Astrocyte (in vitro differentiated cells and primary cell): ENCODE data around the gene MRTFB. TPM values are rescaled to one million over a fixed set of nuclear protein-coding genes. Genes with fewer than 3 reads are reported as not detected.

Experiments
- DNase-seq: peaks from one replicate; pipeline ENCODE4 v3.0.0-alpha.2; 2010; ENCODE audit warnings: low read depth
- FAIRE-seq: peaks from 2 replicates; lab custom pipeline; 2011; peaks lifted over from hg19 to GRCh38; lab: Jason Lieb, UNC
- H2AFZ ChIP-seq: 2 replicates; pipeline ENCODE4 v1.6.0; 2012; ENCODE audit warnings: low read depth, low read length, inconsistent platforms
- H3K27ac ChIP-seq: 2 replicates; pipeline ENCODE4 v1.5.1; 2011; ENCODE audit warnings: low read depth, low read length, inconsistent platforms
- H3K27me3 ChIP-seq: 2 replicates; pipeline ENCODE4 v1.6.0; 2011; ENCODE audit warnings: low read length, inconsistent platforms; ENCODE audit not compliant: insufficient read depth
- H3K36me3 ChIP-seq: 2 replicates; pipeline ENCODE4 v1.5.1; 2011; ENCODE audit warnings: low read length, inconsistent platforms; ENCODE audit not compliant: insufficient read depth
- H3K4me1 ChIP-seq: 2 replicates; pipeline ENCODE4 v1.5.1; 2011; ENCODE audit warnings: low read length, inconsistent platforms; ENCODE audit not compliant: insufficient read depth
- H3K4me2 ChIP-seq: 2 replicates; pipeline ENCODE4 v1.6.0; 2012; ENCODE audit warnings: low read length, inconsistent platforms
- H3K4me3 ChIP-seq: 2 replicates; pipeline ENCODE4 v1.5.1; 2011; ENCODE audit warnings: low read depth, mild to moderate bottlenecking, low read length, inconsistent platforms; ENCODE audit not compliant: insufficient read depth
- H3K79me2 ChIP-seq: 2 replicates; pipeline ENCODE4 v1.6.0; 2012; ENCODE audit warnings: mild to moderate bottlenecking, low read length, inconsistent platforms; ENCODE audit not compliant: insufficient read depth
- H3K9ac ChIP-seq: 2 replicates; pipeline ENCODE4 v1.6.0; 2012; ENCODE audit warnings: mild to moderate bottlenecking, low read length, inconsistent platforms
- H3K9me3 ChIP-seq: 2 replicates; pipeline ENCODE4 v1.5.1; 2012; ENCODE audit warnings: low read depth, mild to moderate bottlenecking, low read length, inconsistent platforms; ENCODE audit not compliant: insufficient read depth
- H4K20me1 ChIP-seq: 2 replicates; pipeline ENCODE4 v1.6.0; 2012; ENCODE audit warnings: low read length, inconsistent platforms; ENCODE audit not compliant: insufficient read depth
- H3K27ac Mint-ChIP-seq: one replicate; pipeline ENCODE4 v1.8.0; 2021; ENCODE audit warnings: mild to moderate bottlenecking, mixed read lengths; ENCODE audit not compliant: unreplicated experiment
- H3K27me3 Mint-ChIP-seq: one replicate; pipeline ENCODE4 v1.8.0; 2021; ENCODE audit warnings: low read depth, mixed read lengths; ENCODE audit not compliant: unreplicated experiment
- H3K36me3 Mint-ChIP-seq: one replicate; pipeline ENCODE4 v1.8.0; 2021; ENCODE audit warnings: low read depth, mixed read lengths; ENCODE audit not compliant: unreplicated experiment
- H3K4me1 Mint-ChIP-seq: one replicate; pipeline ENCODE4 v1.8.0; 2021; ENCODE audit warnings: low read depth, mixed read lengths; ENCODE audit not compliant: unreplicated experiment
- H3K4me3 Mint-ChIP-seq: one replicate; pipeline ENCODE4 v1.8.0; 2021; ENCODE audit warnings: mild to moderate bottlenecking, moderate library complexity, mixed read lengths; ENCODE audit not compliant: unreplicated experiment
- H3K9me3 Mint-ChIP-seq: one replicate; pipeline ENCODE4 v1.8.0; 2021; ENCODE audit warnings: mild to moderate bottlenecking, mixed read lengths; ENCODE audit not compliant: unreplicated experiment
- CTCF ChIP-seq: IDR thresholded peaks from 2 replicates; pipeline ENCODE4 v1.5.1; 2011; ENCODE audit warnings: low read depth, mild to moderate bottlenecking, inconsistent platforms, low read length, moderate library complexity; ENCODE audit not compliant: insufficient read depth
- EZH2 ChIP-seq: IDR thresholded peaks from 2 replicates; pipeline ENCODE4 v1.6.1; 2012; ENCODE audit warnings: mild to moderate bottlenecking, low read length, inconsistent platforms; ENCODE audit not compliant: insufficient read depth
- total RNA-seq: library from RNA; stranded (reverse); gene quantifications from 2 replicates; pipeline ENCODE4 v1.2.1, GENCODE V29; 2021

MRTFB gene
- total RNA-seq, 1 donor from 2014 or later: 32.5 TPM

GRCh38 chr16:14109077-14109775 lies 38.1 kb downstream of the MRTFB start:
- Histone ChIP-seq H3K9me3 (no peaks in the 10 kb centered on the region), H3K79me2 (peaks cover 25% of the 10 kb centered on the region), H3K36me3 (no peaks in the 10 kb centered on the region), H3K27ac (no peak overlapping the region), H3K4me1 (no peaks in the 10 kb centered on the region), H4K20me1 (peaks cover 47% of the 10 kb centered on the region), H3K4me2 (no peak overlapping the region), H3K4me3 (no peak overlapping the region), H2AFZ (no peak overlapping the region), H3K9ac (no peak overlapping the region), H3K27me3 (no peaks in the 10 kb centered on the region)
- Mint-ChIP-seq H3K27ac (no peak overlapping the region), H3K36me3 (no peaks in the 10 kb centered on the region), H3K9me3 (no peaks in the 10 kb centered on the region), H3K4me1 (peaks cover 6% of the 10 kb centered on the region), H3K27me3 (no peaks in the 10 kb centered on the region), H3K4me3 (no peak overlapping the region)
- DNase-seq (no peak), FAIRE-seq (no peak)
- TF ChIP-seq EZH2 (no peak), CTCF (no peak)

GRCh38 chr16:14109782-14110727 lies 38.9 kb downstream of the MRTFB start:
- H3K79me2 ChIP-seq: peaks cover 25% of the 10 kb centered on the region
- H2AFZ ChIP-seq: no peak overlapping the region
- H3K4me3 Mint-ChIP-seq: no peak overlapping the region
- no peak overlapping the region for H3K27ac ChIP-seq
- H3K27ac Mint-ChIP-seq: peak overlapping the region; percentile 67
- no peaks in the 10 kb centered on the region for H3K36me3 Mint-ChIP-seq
- no peak overlapping the region for H3K4me2 ChIP-seq
- DNase-seq (no peak), FAIRE-seq (no peak)
- H4K20me1 ChIP-seq: peaks cover 55% of the 10 kb centered on the region
- no peaks in the 10 kb centered on the region for H3K9me3 ChIP-seq
- no peaks in the 10 kb centered on the region for H3K36me3 ChIP-seq
- no peaks in the 10 kb centered on the region for H3K27me3 ChIP-seq
- TF ChIP-seq CTCF: no peak
- H3K4me3 ChIP-seq: no peak overlapping the region
- no peaks in the 10 kb centered on the region for H3K9me3 Mint-ChIP-seq
- no peaks in the 10 kb centered on the region for H3K27me3 Mint-ChIP-seq
- peaks cover 6% of the 10 kb centered on the region for H3K4me1 Mint-ChIP-seq
- H3K4me1 ChIP-seq: no peaks in the 10 kb centered on the region
- no peak overlapping the region for H3K9ac ChIP-seq
